Mesendoderm (in vitro differentiated cells): Measurements from ENCODE around the gene PITPNC1.

Source experiments
- DNase-seq: peaks from one replicate; pipeline ENCODE4 v3.0.0; 2013
- H2AK5ac ChIP-seq: 2 replicates; pipeline ENCODE4 v1.6.1; 2013; ENCODE audit warnings: low read length, inconsistent platforms
- H2BK120ac ChIP-seq: 2 replicates; pipeline ENCODE4 v1.6.1; 2013; ENCODE audit warnings: low read depth, mild to moderate bottlenecking, low read length, moderate library complexity, mixed read lengths
- H2BK15ac ChIP-seq: replicated peaks from 2 replicates; pipeline ENCODE4 v1.6.1; 2013; ENCODE audit warnings: low read depth, mild to moderate bottlenecking, moderate library complexity
- H2BK5ac ChIP-seq: 2 replicates; pipeline ENCODE4 v1.6.1; 2013; ENCODE audit warnings: low read length, inconsistent platforms
- H3K18ac ChIP-seq: 2 replicates; pipeline ENCODE4 v1.6.1; 2013; ENCODE audit warnings: mild to moderate bottlenecking, low read length, mixed read lengths
- H3K23ac ChIP-seq: one replicate; pipeline ENCODE4 v1.6.1; 2013; ENCODE audit warnings: low read length
- H3K27ac ChIP-seq: 2 replicates; pipeline ENCODE4 v1.5.1; 2013; ENCODE audit warnings: low read depth, mild to moderate bottlenecking, inconsistent platforms, low read length, moderate library complexity
- H3K27me3 ChIP-seq: 2 replicates; pipeline ENCODE4 v1.6.1; 2013; ENCODE audit warnings: low read length, control low read depth, mild to moderate bottlenecking, inconsistent platforms; ENCODE audit not compliant: insufficient read depth, poor library complexity
- H3K36me3 ChIP-seq: 2 replicates; pipeline ENCODE4 v1.6.1; 2013; ENCODE audit warnings: low read length, inconsistent platforms; ENCODE audit not compliant: control insufficient read depth, insufficient read depth
- H3K4ac ChIP-seq: one replicate; pipeline ENCODE4 v1.6.1; 2013; ENCODE audit warnings: low read depth, mild to moderate bottlenecking, low read length, moderate library complexity
- H3K4me1 ChIP-seq: 2 replicates; pipeline ENCODE4 v1.6.1; 2013; ENCODE audit warnings: low read depth, low read length, inconsistent platforms; ENCODE audit not compliant: control insufficient read depth
- H3K4me2 ChIP-seq: 2 replicates; pipeline ENCODE4 v1.6.1; 2013; ENCODE audit warnings: low read length
- H3K4me3 ChIP-seq: 2 replicates; pipeline ENCODE4 v1.5.1; 2013; ENCODE audit warnings: mild to moderate bottlenecking, low read length
- H3K56ac ChIP-seq: one replicate; pipeline ENCODE4 v1.6.1; 2013; ENCODE audit warnings: low read length
- H3K79me1 ChIP-seq: 2 replicates; pipeline ENCODE4 v1.6.1; 2013; ENCODE audit warnings: low read length, inconsistent platforms
- H3K79me2 ChIP-seq: 2 replicates; pipeline ENCODE4 v1.6.1; 2013; ENCODE audit warnings: mild to moderate bottlenecking, low read length; ENCODE audit not compliant: control insufficient read depth, insufficient read depth
- H3K9ac ChIP-seq: 2 replicates; pipeline ENCODE4 v1.6.1; 2013; ENCODE audit warnings: low read length, inconsistent platforms
- H4K5ac ChIP-seq: one replicate; pipeline ENCODE4 v1.6.1; 2013; ENCODE audit warnings: low read length
- H4K8ac ChIP-seq: one replicate; pipeline ENCODE4 v1.6.1; 2013; ENCODE audit warnings: low read depth, mild to moderate bottlenecking, control low read depth, low read length, moderate library complexity
- WGBS: extraction: QIAGEN DNeasy Blood & Tissue Kit; methylation state at CpG from one replicate; pipeline ENCODE4 v1.1.7; 2013; ENCODE audit warnings: low lambda C conversion rate, missing lambda C conversion rate; ENCODE audit not compliant: insufficient coverage; ENCODE audit errors: extremely low coverage; 5-methylcytosine and 5-hydroxymethylcytosine counted together

PITPNC1 gene

GRCh38 chr17:67602974-67603373, 225.9 kb downstream of the PITPNC1 start:
- peak; percentile 88 for DNase-seq
- Histone ChIP-seq H3K36me3 (no peaks in the 10 kb centered on the region), H2BK15ac (no peak overlapping the region)

GRCh38 chr17:67605256-67605912, 228.3 kb downstream of the PITPNC1 start:
- WGBS = no CpG with 5 or more reads among the region's 17 CpGs
- Histone ChIP-seq H3K56ac (no peak overlapping the region), H3K4me2 (no peak overlapping the region), H2BK15ac (no peak overlapping the region), H3K4ac (no peak overlapping the region), H3K79me1 (no peaks in the 10 kb centered on the region), H3K4me3 (no peak overlapping the region), H3K23ac (no peak overlapping the region), H3K36me3 (no peaks in the 10 kb centered on the region), H3K27ac (no peak overlapping the region), H2BK120ac (no peak overlapping the region), H3K18ac (no peak overlapping the region), H4K5ac (no peak overlapping the region), H3K9ac (no peak overlapping the region), H3K79me2 (no peaks in the 10 kb centered on the region), H4K8ac (no peak overlapping the region), H3K27me3 (no peaks in the 10 kb centered on the region), H3K4me1 (no peaks in the 10 kb centered on the region), H2AK5ac (no peak overlapping the region), H2BK5ac (no peak overlapping the region)
- no peak for DNase-seq

More at GRCh38 chr17:67602974-67603373, 225.9 kb downstream of the PITPNC1 start:
- no peak overlapping the region for H3K27ac ChIP-seq
- H3K4me3 ChIP-seq = no peak overlapping the region
- no peak overlapping the region for H3K56ac ChIP-seq
- H4K8ac ChIP-seq = no peak overlapping the region
- H3K4ac ChIP-seq = no peak overlapping the region
- WGBS = no CpG with 5 or more reads among the region's 3 CpGs
- H3K79me1 ChIP-seq = no peaks in the 10 kb centered on the region
- no peaks in the 10 kb centered on the region for H3K79me2 ChIP-seq
- no peak overlapping the region for H2BK120ac ChIP-seq
- H3K18ac ChIP-seq = no peak overlapping the region
- H3K23ac ChIP-seq = no peak overlapping the region
- no peak overlapping the region for H3K9ac ChIP-seq
- no peak overlapping the region for H2BK5ac ChIP-seq
- no peaks in the 10 kb centered on the region for H3K4me1 ChIP-seq
- no peaks in the 10 kb centered on the region for H3K27me3 ChIP-seq
- no peak overlapping the region for H2AK5ac ChIP-seq
- H4K5ac ChIP-seq = no peak overlapping the region
- H3K4me2 ChIP-seq = no peak overlapping the region

- no peak overlapping the region for H2BK120ac ChIP-seq
- H3K23ac ChIP-seq = no peak overlapping the region
- no peak overlapping the region for H3K56ac ChIP-seq
- no peak overlapping the region for H3K27ac ChIP-seq
- H3K27me3 ChIP-seq = no peaks in the 10 kb centered on the region
- H3K9ac ChIP-seq = no peak overlapping the region
- H3K4ac ChIP-seq = no peak overlapping the region
- WGBS = no CpG with 5 or more reads among the region's 10 CpGs
- H3K18ac ChIP-seq = no peak overlapping the region
- H4K8ac ChIP-seq = no peak overlapping the region
- H3K4me1 ChIP-seq = no peaks in the 10 kb centered on the region
- H3K4me3 ChIP-seq = no peak overlapping the region
- H3K4me2 ChIP-seq = no peak overlapping the region
- H2BK15ac ChIP-seq = no peak overlapping the region
- DNase-seq = no peak
- no peaks in the 10 kb centered on the region for H3K79me1 ChIP-seq
- no peak overlapping the region for H4K5ac ChIP-seq
- no peaks in the 10 kb centered on the region for H3K36me3 ChIP-seq
- H2BK5ac ChIP-seq = no peak overlapping the region
- H3K79me2 ChIP-seq = no peaks in the 10 kb centered on the region
- H2AK5ac ChIP-seq = no peak overlapping the region
Measured at GRCh38 chr17:67606471-67606870, 229.4 kb downstream of the PITPNC1 start.

- H3K23ac ChIP-seq = no peak overlapping the region
- H3K27me3 ChIP-seq = no peaks in the 10 kb centered on the region
- no peak overlapping the region for H2BK15ac ChIP-seq
- no peak overlapping the region for H2BK5ac ChIP-seq
- no peak overlapping the region for H4K5ac ChIP-seq
- no CpG with 5 or more reads among the region's 10 CpGs for WGBS
- DNase-seq = no peak
- no peak overlapping the region for H3K4me3 ChIP-seq
- no peak overlapping the region for H3K56ac ChIP-seq
- H3K79me1 ChIP-seq = no peaks in the 10 kb centered on the region
- no peak overlapping the region for H4K8ac ChIP-seq
- H3K9ac ChIP-seq = no peak overlapping the region
- no peak overlapping the region for H2BK120ac ChIP-seq
- no peak overlapping the region for H3K18ac ChIP-seq
- H2AK5ac ChIP-seq = no peak overlapping the region
- H3K4me1 ChIP-seq = no peaks in the 10 kb centered on the region
- no peak overlapping the region for H3K4me2 ChIP-seq
- no peak overlapping the region for H3K27ac ChIP-seq
- no peaks in the 10 kb centered on the region for H3K79me2 ChIP-seq
- no peaks in the 10 kb centered on the region for H3K36me3 ChIP-seq
- no peak overlapping the region for H3K4ac ChIP-seq
Measured at GRCh38 chr17:67606896-67607604, 230.0 kb downstream of the PITPNC1 start.

DNA sequence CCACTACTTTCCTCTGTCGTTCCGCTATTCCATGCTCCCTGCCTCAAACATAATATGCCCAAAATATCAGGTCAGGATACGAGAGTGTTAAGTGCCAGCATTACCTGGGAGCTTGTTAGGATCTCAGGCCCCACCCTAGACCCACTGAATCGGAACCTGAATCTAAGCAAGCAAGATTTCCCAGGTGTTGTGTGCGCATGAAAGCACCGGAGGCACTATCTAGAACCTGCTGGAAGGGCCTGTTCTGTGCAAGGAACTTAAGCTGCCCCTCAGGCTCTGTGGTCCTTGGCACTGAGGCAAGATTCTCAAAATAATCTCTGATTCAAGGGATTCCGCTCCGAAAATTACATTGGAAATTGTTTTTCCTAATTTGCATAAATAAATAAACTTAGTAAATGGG, 233.0 kb downstream of the PITPNC1 start:
- Histone ChIP-seq H2BK120ac (no peak overlapping the region), H3K23ac (no peak overlapping the region), H3K36me3 (no peaks in the 10 kb centered on the region), H4K8ac (no peak overlapping the region), H3K4me3 (no peak overlapping the region), H3K18ac (no peak overlapping the region), H3K56ac (no peak overlapping the region), H3K27ac (no peak overlapping the region), H3K4me1 (no peaks in the 10 kb centered on the region), H3K4me2 (no peak overlapping the region), H3K4ac (no peak overlapping the region), H3K79me1 (no peaks in the 10 kb centered on the region), H2BK15ac (no peak overlapping the region), H3K27me3 (no peaks in the 10 kb centered on the region), H3K79me2 (no peaks in the 10 kb centered on the region), H2AK5ac (no peak overlapping the region), H2BK5ac (no peak overlapping the region), H3K9ac (no peak overlapping the region), H4K5ac (no peak overlapping the region)
- DNase-seq = no peak
- no CpG with 5 or more reads among the region's 8 CpGs for WGBS
